ENCODE results near the gene PPIF.

Gene PPIF

GRCh38 chr10:79367426-79368189, 20.3 kb downstream of the PPIF start:
- Histone ChIP-seq H3K4me1 (ENCODE audit: control insufficient read depth in 2 of 2, insufficient read depth in 2 of 2, low read length in 2 of 2) (no peaks in the 10 kb centered on the region), H3K36me3 (ENCODE audit: control insufficient read depth in 2 of 2, insufficient read depth in 2 of 2, low read length in 2 of 2) (no peaks in the 10 kb centered on the region), H3K27me3 (ENCODE audit: control insufficient read depth in 2 of 2, insufficient read depth in 2 of 2, low read length in 2 of 2) (no peaks in the 10 kb centered on the region), H3K4me3 (ENCODE audit: low read length in 2 of 2) (no peak overlapping the region), H3K9ac (ENCODE audit: low read depth in 1 of 2, low read length in 2 of 2) (no peak overlapping the region), H3K9me3 (ENCODE audit: control insufficient read depth in 2 of 2, low read length in 2 of 2) (no peaks in the 10 kb centered on the region), H3K27ac (ENCODE audit: low read depth in 2 of 2, low read length in 2 of 2) (no peak overlapping the region)

GRCh38 chr10:79372871-79373270, 25.6 kb downstream of the PPIF start:
- Histone ChIP-seq H3K4me3 (ENCODE audit: low read length in 2 of 2) (no peak overlapping the region), H3K36me3 (ENCODE audit: control insufficient read depth in 2 of 2, insufficient read depth in 2 of 2, low read length in 2 of 2) (no peaks in the 10 kb centered on the region), H3K27ac (ENCODE audit: low read depth in 2 of 2, low read length in 2 of 2) (no peak overlapping the region), H3K4me1 (ENCODE audit: control insufficient read depth in 2 of 2, insufficient read depth in 2 of 2, low read length in 2 of 2) (no peaks in the 10 kb centered on the region), H3K27me3 (ENCODE audit: control insufficient read depth in 2 of 2, insufficient read depth in 2 of 2, low read length in 2 of 2) (no peaks in the 10 kb centered on the region), H3K9me3 (ENCODE audit: control insufficient read depth in 2 of 2, low read length in 2 of 2) (no peaks in the 10 kb centered on the region), H3K9ac (ENCODE audit: low read depth in 1 of 2, low read length in 2 of 2) (no peak overlapping the region)

- no peak overlapping the region for H3K27ac ChIP-seq (ENCODE audit: low read depth in 2 of 2, low read length in 2 of 2)
- H3K27me3 ChIP-seq (ENCODE audit: control insufficient read depth in 2 of 2, insufficient read depth in 2 of 2, low read length in 2 of 2) = no peaks in the 10 kb centered on the region
- no peaks in the 10 kb centered on the region for H3K36me3 ChIP-seq (ENCODE audit: control insufficient read depth in 2 of 2, insufficient read depth in 2 of 2, low read length in 2 of 2)
- no peak overlapping the region for H3K9ac ChIP-seq (ENCODE audit: low read depth in 1 of 2, low read length in 2 of 2)
- no peaks in the 10 kb centered on the region for H3K9me3 ChIP-seq (ENCODE audit: control insufficient read depth in 2 of 2, low read length in 2 of 2)
- H3K4me1 ChIP-seq (ENCODE audit: control insufficient read depth in 2 of 2, insufficient read depth in 2 of 2, low read length in 2 of 2) = peaks cover under 1 to 1% of the 10 kb centered on the region in 2 donors
- H3K4me3 ChIP-seq (ENCODE audit: low read length in 2 of 2) = no peak overlapping the region
Measured at GRCh38 chr10:79374312-79375191, 27.3 kb downstream of the PPIF start.

- Histone ChIP-seq H3K9ac (ENCODE audit: low read depth in 1 of 2, low read length in 2 of 2) (no peak overlapping the region), H3K27ac (ENCODE audit: low read depth in 2 of 2, low read length in 2 of 2) (no peak overlapping the region)
Measured at GRCh38 chr10:79375321-79376077, 28.2 kb downstream of the PPIF start.

GRCh38 chr10:79376078-79376628, 28.9 kb downstream of the PPIF start:
- no peak overlapping the region for H3K9ac ChIP-seq (ENCODE audit: low read depth in 1 of 2, low read length in 2 of 2)
- H3K4me3 ChIP-seq (ENCODE audit: low read length in 2 of 2) = no peak overlapping the region
- H3K36me3 ChIP-seq (ENCODE audit: control insufficient read depth in 2 of 2, insufficient read depth in 2 of 2, low read length in 2 of 2) = no peaks in the 10 kb centered on the region
- no peak overlapping the region for H3K27ac ChIP-seq (ENCODE audit: low read depth in 2 of 2, low read length in 2 of 2)
- no peaks in the 10 kb centered on the region for H3K9me3 ChIP-seq (ENCODE audit: control insufficient read depth in 2 of 2, low read length in 2 of 2)
- H3K27me3 ChIP-seq (ENCODE audit: control insufficient read depth in 2 of 2, insufficient read depth in 2 of 2, low read length in 2 of 2) = no peaks in the 10 kb centered on the region
- H3K4me1 ChIP-seq (ENCODE audit: control insufficient read depth in 2 of 2, insufficient read depth in 2 of 2, low read length in 2 of 2) = peaks cover 7 to 11% of the 10 kb centered on the region in 2 donors

More at GRCh38 chr10:79375321-79376077, 28.2 kb downstream of the PPIF start:
- no peak overlapping the region for H3K4me3 ChIP-seq (ENCODE audit: low read length in 2 of 2)
- no peaks in the 10 kb centered on the region for H3K36me3 ChIP-seq (ENCODE audit: control insufficient read depth in 2 of 2, insufficient read depth in 2 of 2, low read length in 2 of 2)
- no peaks in the 10 kb centered on the region for H3K9me3 ChIP-seq (ENCODE audit: control insufficient read depth in 2 of 2, low read length in 2 of 2)
- H3K4me1 ChIP-seq (ENCODE audit: control insufficient read depth in 2 of 2, insufficient read depth in 2 of 2, low read length in 2 of 2) = peaks cover 7 to 8% of the 10 kb centered on the region in 2 donors
- no peaks in the 10 kb centered on the region for H3K27me3 ChIP-seq (ENCODE audit: control insufficient read depth in 2 of 2, insufficient read depth in 2 of 2, low read length in 2 of 2)

DNA sequence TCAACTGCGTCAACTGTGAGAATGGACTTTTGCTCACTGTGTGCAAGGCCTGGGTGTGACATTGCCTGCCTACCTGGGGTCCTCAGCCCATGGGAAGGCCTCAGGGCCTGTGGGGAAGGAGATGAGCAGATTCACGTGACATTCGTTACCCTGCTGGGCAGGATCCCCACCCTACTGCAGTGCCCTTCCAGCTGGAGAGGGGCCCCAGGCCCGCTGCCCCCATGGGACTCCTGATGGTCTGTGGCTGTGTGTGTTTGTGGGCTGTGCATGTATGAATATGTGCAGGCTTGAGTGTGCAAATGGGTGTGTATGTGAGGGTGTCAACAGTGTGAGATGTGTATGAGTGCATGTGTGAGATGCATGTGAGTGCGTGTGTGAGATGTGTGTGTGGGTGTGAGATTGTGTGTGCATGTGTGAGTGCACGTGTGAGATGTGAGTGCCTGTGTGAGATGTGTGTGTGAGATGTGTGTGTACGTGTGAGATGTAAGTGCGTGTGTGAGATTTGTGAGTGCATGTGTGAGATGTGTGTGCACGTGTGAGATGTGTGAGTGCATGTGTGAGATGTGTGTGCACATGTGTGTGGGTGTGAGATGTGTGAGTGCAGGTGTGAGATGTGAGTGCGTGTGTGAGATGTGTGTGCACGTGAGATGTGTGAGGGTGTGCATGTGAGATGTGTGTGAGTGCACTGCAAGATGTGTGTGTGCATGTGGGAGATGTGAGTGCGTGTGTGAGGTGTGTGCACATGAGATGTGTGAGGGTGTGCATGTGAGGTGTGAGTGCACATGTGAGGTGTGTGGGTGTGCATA, 29.7 kb downstream of the PPIF start:
- Histone ChIP-seq H3K9ac (ENCODE audit: low read depth in 1 of 2, low read length in 2 of 2) (no peak overlapping the region), H3K36me3 (ENCODE audit: control insufficient read depth in 2 of 2, insufficient read depth in 2 of 2, low read length in 2 of 2) (no peaks in the 10 kb centered on the region), H3K27me3 (ENCODE audit: control insufficient read depth in 2 of 2, insufficient read depth in 2 of 2, low read length in 2 of 2) (no peaks in the 10 kb centered on the region), H3K27ac (ENCODE audit: low read depth in 2 of 2, low read length in 2 of 2) (no peak overlapping the region), H3K4me1 (ENCODE audit: control insufficient read depth in 2 of 2, insufficient read depth in 2 of 2, low read length in 2 of 2) (peaks cover 10 to 15% of the 10 kb centered on the region in 2 donors), H3K4me3 (ENCODE audit: low read length in 2 of 2) (no peak overlapping the region), H3K9me3 (ENCODE audit: control insufficient read depth in 2 of 2, low read length in 2 of 2) (no peaks in the 10 kb centered on the region)

- peaks cover 11 to 17% of the 10 kb centered on the region in 2 donors for H3K4me1 ChIP-seq (ENCODE audit: control insufficient read depth in 2 of 2, insufficient read depth in 2 of 2, low read length in 2 of 2)
- H3K36me3 ChIP-seq (ENCODE audit: control insufficient read depth in 2 of 2, insufficient read depth in 2 of 2, low read length in 2 of 2) = no peaks in the 10 kb centered on the region
- no peak overlapping the region for H3K4me3 ChIP-seq (ENCODE audit: low read length in 2 of 2)
- no peak overlapping the region for H3K9ac ChIP-seq (ENCODE audit: low read depth in 1 of 2, low read length in 2 of 2)
- H3K27me3 ChIP-seq (ENCODE audit: control insufficient read depth in 2 of 2, insufficient read depth in 2 of 2, low read length in 2 of 2) = no peaks in the 10 kb centered on the region
- H3K27ac ChIP-seq (ENCODE audit: low read depth in 2 of 2, low read length in 2 of 2) = no peak overlapping the region
- no peaks in the 10 kb centered on the region for H3K9me3 ChIP-seq (ENCODE audit: control insufficient read depth in 2 of 2, low read length in 2 of 2)
Measured at GRCh38 chr10:79377557-79378382, 30.5 kb downstream of the PPIF start.

DNA sequence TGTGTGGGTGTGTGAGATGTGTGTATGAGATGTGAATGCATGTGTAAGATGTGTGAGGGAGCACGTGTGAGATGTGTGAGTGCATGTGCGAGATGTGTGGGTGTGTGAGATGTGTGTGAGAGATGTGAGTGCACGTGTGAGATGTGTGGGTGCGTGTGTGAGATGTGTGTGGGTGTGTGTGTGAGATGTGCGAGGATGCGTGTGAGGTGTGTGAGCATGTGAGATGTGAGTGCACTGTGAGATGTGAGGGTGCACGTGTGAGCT, 31.0 kb downstream of the PPIF start:
- H3K4me1 ChIP-seq (ENCODE audit: control insufficient read depth in 2 of 2, insufficient read depth in 2 of 2, low read length in 2 of 2) = peaks cover 11 to 17% of the 10 kb centered on the region in 2 donors
- no peak overlapping the region for H3K4me3 ChIP-seq (ENCODE audit: low read length in 2 of 2)
- H3K27ac ChIP-seq (ENCODE audit: low read depth in 2 of 2, low read length in 2 of 2) = no peak overlapping the region
- no peaks in the 10 kb centered on the region for H3K9me3 ChIP-seq (ENCODE audit: control insufficient read depth in 2 of 2, low read length in 2 of 2)
- no peaks in the 10 kb centered on the region for H3K36me3 ChIP-seq (ENCODE audit: control insufficient read depth in 2 of 2, insufficient read depth in 2 of 2, low read length in 2 of 2)
- H3K27me3 ChIP-seq (ENCODE audit: control insufficient read depth in 2 of 2, insufficient read depth in 2 of 2, low read length in 2 of 2) = no peaks in the 10 kb centered on the region
- H3K9ac ChIP-seq (ENCODE audit: low read depth in 1 of 2, low read length in 2 of 2) = no peak overlapping the region

All from mucosa of rectum (tissue), 2 donors.